ENCODE results near the gene TMEM185B.

- TF ChIP-seq CTCF (conservative IDR thresholded peaks at IDR 0.05 in 1 of 2, IDR thresholded peaks at IDR 0.05 in 1 of 2; ENCODE audit: low read depth in 1 of 2, low read length in 2 of 2) (no peak), EZH2 (IDR thresholded peaks at IDR 0.05; ENCODE audit: low read length, missing control alignments) (no peak)
Observed at GRCh38 chr2:120251880-120252224, 28.7 kb upstream of the TMEM185B start.

Measured in fibroblast of lung (primary cell).